Measurements from ENCODE around the gene RNF220. TPM values are rescaled to one million over a fixed set of nuclear protein-coding genes. Genes with fewer than 3 reads are reported as not detected.

RNF220 gene
- polyA plus RNA-seq, 1 of the 3 experiments (the other 2 are of a cell fraction) = 83.7 TPM

GRCh38 chr1:44547361-44547760 is 142.3 kb downstream of the RNF220 start:
- no peaks in the 10 kb centered on the region for H4K20me1 ChIP-seq (ENCODE audit: insufficient read depth)
- no peak for DNase-seq
- peaks cover 24% of the 10 kb centered on the region; the same call in 1 of the 2 replicates for H3K27me3 ChIP-seq (ENCODE audit: insufficient read depth)
- no peak overlapping the region for H3K27ac ChIP-seq (ENCODE audit: low read depth in 2 of 2, low read length in 1 of 2)
- H3K79me2 ChIP-seq (ENCODE audit: insufficient read depth) = no peaks in the 10 kb centered on the region
- CTCF ChIA-PET = interaction anchor here (0.8 to 1.2 kb wide), 4 partner anchors 9 to 105 kb away, joined by 3 to 4 read pairs (median 3); no protein-coding TSS in a partner anchor
- no peak for TF ChIP-seq RAD21 (IDR thresholded peaks at IDR 0.05; ENCODE audit: low read length)
- TF ChIP-seq ELF1 (IDR thresholded peaks at IDR 0.05) = no peak
- TF ChIP-seq SIN3A (IDR thresholded peaks at IDR 0.05; ENCODE audit: borderline replicate concordance, low read depth, low read length) = no peak
- no peak for TF ChIP-seq SMC3 (IDR thresholded peaks at IDR 0.05; ENCODE audit: low read depth, low read length)
- TF ChIP-seq ZBTB33 (IDR thresholded peaks at IDR 0.05; ENCODE audit: borderline replicate concordance, low read depth) = no peak
- TF ChIP-seq TEAD4 (IDR thresholded peaks at IDR 0.05; ENCODE audit: borderline replicate concordance, insufficient read depth) = no peak
- no peak for TF ChIP-seq MXI1 (IDR thresholded peaks at IDR 0.05; ENCODE audit: low read depth, low read length)
- no peak for TF ChIP-seq RXRA (IDR thresholded peaks at IDR 0.05; ENCODE audit: borderline replicate concordance, low read depth)
- TF ChIP-seq GABPA (IDR thresholded peaks at IDR 0.05; ENCODE audit: low read depth) = no peak
- no peak for TF ChIP-seq USF1 (IDR thresholded peaks at IDR 0.05; ENCODE audit: borderline replicate concordance, low read depth)
- TF ChIP-seq EZH2phosphoT487 (IDR thresholded peaks at IDR 0.05; ENCODE audit: borderline replicate concordance, low read depth) = no peak
- no peak for TF ChIP-seq MEF2A (IDR thresholded peaks at IDR 0.05; ENCODE audit: borderline replicate concordance, low read depth)
- H3K9ac ChIP-seq = no peak overlapping the region
- H3K9me2 ChIP-seq = no peaks in the 10 kb centered on the region
- H3K4me1 ChIP-seq (ENCODE audit: control insufficient read depth in 1 of 2, insufficient read depth in 2 of 2, low read depth in 1 of 2, low read length in 1 of 2) = no peaks in the 10 kb centered on the region
- H3F3A ChIP-seq (replicated peaks; ENCODE audit: insufficient read depth) = no peaks in the 10 kb centered on the region
- H3K36me3 ChIP-seq (replicated peaks in 1 of 2; ENCODE audit: control insufficient read depth in 1 of 2, insufficient read depth in 2 of 2, low read length in 1 of 2) = no peaks in the 10 kb centered on the region
- POLR2A ChIA-PET = no interaction called here
- no peak overlapping the region for H3K4me3 ChIP-seq (ENCODE audit: low read depth in 2 of 2, low read length in 1 of 2)
- no peak overlapping the region for H3K4me2 ChIP-seq
- H3K9me3 ChIP-seq = no peaks in the 10 kb centered on the region
- no peak overlapping the region for H2AFZ ChIP-seq (ENCODE audit: low read depth)
- WGBS (ENCODE audit: low lambda C conversion rate) = 52% methylated on average over 6 of the region's 6 CpGs

- no peak overlapping the region for H2AFZ ChIP-seq (ENCODE audit: low read depth)
- ChIA-PET CTCF (interaction anchor here (0.9 kb wide), 1 partner anchor 48 kb away, joined by 3 read pairs; no protein-coding TSS in a partner anchor), POLR2A (no interaction called here)
- no peak overlapping the region for H3K27ac ChIP-seq (ENCODE audit: low read depth in 2 of 2, low read length in 1 of 2)
- H3K4me1 ChIP-seq (ENCODE audit: control insufficient read depth in 1 of 2, insufficient read depth in 2 of 2, low read depth in 1 of 2, low read length in 1 of 2) = no peaks in the 10 kb centered on the region
- H3K9me2 ChIP-seq = no peaks in the 10 kb centered on the region
- no peak overlapping the region for H3K4me3 ChIP-seq (ENCODE audit: low read depth in 2 of 2, low read length in 1 of 2)
- no peaks in the 10 kb centered on the region for H3K9me3 ChIP-seq
- no peak for TF ChIP-seq RFX5 (IDR thresholded peaks at IDR 0.05; ENCODE audit: low read length)
- no peak overlapping the region for H3K9ac ChIP-seq
- no peaks in the 10 kb centered on the region for H3K36me3 ChIP-seq (replicated peaks in 1 of 2; ENCODE audit: control insufficient read depth in 1 of 2, insufficient read depth in 2 of 2, low read length in 1 of 2)
- H3K27me3 ChIP-seq (ENCODE audit: insufficient read depth) = peaks cover 24% of the 10 kb centered on the region; the same call in 1 of the 2 replicates
- H3K4me2 ChIP-seq = no peak overlapping the region
- no peaks in the 10 kb centered on the region for H3F3A ChIP-seq (replicated peaks; ENCODE audit: insufficient read depth)
- H3K79me2 ChIP-seq (ENCODE audit: insufficient read depth) = no peaks in the 10 kb centered on the region
- H4K20me1 ChIP-seq (ENCODE audit: insufficient read depth) = no peaks in the 10 kb centered on the region
- WGBS (ENCODE audit: low lambda C conversion rate) = 59% methylated on average over 8 of the region's 8 CpGs
- no peak for DNase-seq
Observed at GRCh38 chr1:44547837-44548236, 142.8 kb downstream of the RNF220 start.

Data from SK-N-SH (cell line).